H1 (cell line): ENCODE results near the gene WDFY4. TPM values are rescaled to one million over a fixed set of nuclear protein-coding genes. Genes with fewer than 3 reads are reported as not detected.

Experiments used
- CTCF ChIA-PET: fragments of 300-600 bp; sonication (Branson Sonifier 250); formaldehyde crosslinking; loops from one replicate; lab custom pipeline; 2021; ENCODE audit not compliant: partially characterized antibody; lab: Charles Lee
- POLR2A ChIA-PET: fragments of 300-600 bp; sonication (Branson Sonifier 250); formaldehyde crosslinking; loops from one replicate; lab custom pipeline; 2021; ENCODE audit warnings: inconsistent platforms; ENCODE audit not compliant: partially characterized antibody; lab: Charles Lee
- DNase-seq, 2 experiments: peaks; one replicate each; pipeline versions ENCODE4 v3.0.0 to v3.0.0-alpha.2; 2010 to 2022; ENCODE audit warnings: low spot score in 2 of 2, low read depth in 1 of 2, mixed read lengths in 1 of 2
- FAIRE-seq: peaks from 2 replicates; lab custom pipeline; 2011; peaks lifted over from hg19 to GRCh38; lab: Jason Lieb, UNC
- H2AFZ ChIP-seq: 2 replicates; pipeline ENCODE4 v1.8.1; 2012; ENCODE audit warnings: low read length, inconsistent platforms
- H2AK5ac ChIP-seq: 2 replicates; pipeline ENCODE4 v1.6.1; 2013; ENCODE audit warnings: low read depth, low read length
- H2BK120ac ChIP-seq: replicated peaks from 2 replicates; pipeline ENCODE3; 2013; ENCODE audit warnings: low read depth, low read length, inconsistent platforms
- H2BK12ac ChIP-seq: 2 replicates; pipeline ENCODE4 v1.6.1; 2013; ENCODE audit warnings: low read depth, low read length
- H2BK15ac ChIP-seq: 2 replicates; pipeline ENCODE4 v1.6.1; 2013; ENCODE audit warnings: low read length
- H2BK20ac ChIP-seq: 2 replicates; pipeline ENCODE4 v1.6.1; 2013; ENCODE audit warnings: low read length
- H2BK5ac ChIP-seq: 2 replicates; pipeline ENCODE4 v1.6.1; 2013; ENCODE audit warnings: low read depth, low read length
- H3K14ac ChIP-seq: 2 replicates; pipeline ENCODE4 v1.6.1; 2013; ENCODE audit warnings: inconsistent platforms; ENCODE audit not compliant: insufficient read length
- H3K18ac ChIP-seq: 2 replicates; pipeline ENCODE4 v1.6.1; 2013; ENCODE audit warnings: low read length; ENCODE audit errors: extremely low read depth
- H3K23ac ChIP-seq: 2 replicates; pipeline ENCODE4 v1.6.1; 2013; ENCODE audit warnings: inconsistent platforms; ENCODE audit not compliant: insufficient read length
- H3K23me2 ChIP-seq: 2 replicates; pipeline ENCODE4 v1.6.1; 2013; ENCODE audit warnings: low read depth, low read length
- H3K27ac ChIP-seq: 2 replicates; pipeline ENCODE4 v1.6.1; 2011; ENCODE audit warnings: low read depth, low read length, inconsistent platforms
- H3K27me3 ChIP-seq, 4 experiments: replicated peaks in 1 of 4; 1 replicate in 1 of 4; 2 replicates in 3 of 4; pipeline versions ENCODE4 v1.6.1 to v1.8.1; 2011 to 2013; ENCODE audit warnings: low read length in 3 of 4, mild to moderate bottlenecking in 3 of 4, inconsistent platforms in 2 of 4, mixed read lengths in 2 of 4, moderate library complexity in 1 of 4; ENCODE audit not compliant: control insufficient read depth in 3 of 4, insufficient read depth in 3 of 4; ENCODE audit errors: extremely low read depth in 1 of 4
- H3K36me3 ChIP-seq, 4 experiments: 2 replicates each; pipeline versions ENCODE4 v1.6.1 to v1.8.1; 2011 to 2013; ENCODE audit warnings: mild to moderate bottlenecking in 4 of 4, low read length in 3 of 4, moderate library complexity in 2 of 4, control low read depth in 1 of 4, inconsistent platforms in 1 of 4; ENCODE audit not compliant: insufficient read depth in 4 of 4, control insufficient read depth in 2 of 4
- H3K4ac ChIP-seq: replicated peaks from 2 replicates; pipeline ENCODE3; 2013; ENCODE audit warnings: low read length, low read depth, mixed read lengths, inconsistent platforms; ENCODE audit not compliant: insufficient read length
- H3K4me1 ChIP-seq, 4 experiments: replicated peaks in 1 of 4; 1 replicate in 1 of 4; 2 replicates in 3 of 4; pipeline versions ENCODE4 v1.6.1 to v1.8.1; 2011 to 2013; ENCODE audit warnings: low read length in 3 of 4, inconsistent platforms in 2 of 4, mixed read lengths in 1 of 4; ENCODE audit not compliant: insufficient read depth in 4 of 4, control insufficient read depth in 3 of 4
- H3K4me2 ChIP-seq, 2 experiments: 2 replicates each; pipeline versions ENCODE4 v1.6.1 to v1.8.1; 2011 to 2013; ENCODE audit warnings: low read depth in 2 of 2, low read length in 2 of 2, control low read depth in 1 of 2, inconsistent platforms in 1 of 2, mild to moderate bottlenecking in 1 of 2; ENCODE audit not compliant: insufficient read depth in 1 of 2
- H3K4me3 ChIP-seq, 4 experiments: fragments of 200-600, 300-600 bp in 1 of 4; sonication (generic), shearing (Covaris generic), sonication (Bioruptor Twin) in 1 of 4; 2 replicates each; pipeline versions ENCODE4 v1.5.1 to v1.8.1; 2011 to 2016; ENCODE audit warnings: low read length in 4 of 4, low read depth in 3 of 4, control low read depth in 2 of 4, inconsistent platforms in 2 of 4, mild to moderate bottlenecking in 2 of 4, mixed read lengths in 1 of 4, moderate library complexity in 1 of 4; ENCODE audit not compliant: insufficient read depth in 2 of 4; ENCODE audit errors: extremely low read depth in 1 of 4
- H3K56ac ChIP-seq: replicated peaks from 2 replicates; pipeline ENCODE3; 2013; ENCODE audit warnings: low read depth, mild to moderate bottlenecking, mixed read lengths, low read length, inconsistent platforms; ENCODE audit not compliant: insufficient read length
- H3K79me1 ChIP-seq: 2 replicates; pipeline ENCODE4 v1.6.1; 2013; ENCODE audit warnings: low read depth, low read length, control low read depth
- H3K79me2 ChIP-seq, 2 experiments: 2 replicates each; pipeline versions ENCODE4 v1.6.1 to v1.8.1; 2012 to 2013; ENCODE audit warnings: low read length in 2 of 2, mild to moderate bottlenecking in 2 of 2, inconsistent platforms in 1 of 2; ENCODE audit not compliant: insufficient read depth in 2 of 2, control insufficient read depth in 1 of 2
- H3K9ac ChIP-seq, 4 experiments: replicated peaks in 1 of 4; 1 replicate in 1 of 4; 2 replicates in 3 of 4; pipeline versions ENCODE4 v1.6.1 to v1.8.1; 2011 to 2013; ENCODE audit warnings: low read depth in 3 of 4, low read length in 3 of 4, control low read depth in 2 of 4, mild to moderate bottlenecking in 2 of 4, moderate library complexity in 2 of 4, inconsistent platforms in 1 of 4; ENCODE audit errors: extremely low read depth in 1 of 4
- H3K9me3 ChIP-seq, 2 experiments: 2 replicates each; pipeline versions ENCODE4 v1.6.1 to v1.8.1; 2012 to 2013; ENCODE audit warnings: mild to moderate bottlenecking in 2 of 2, moderate library complexity in 2 of 2, control low read depth in 1 of 2, inconsistent platforms in 1 of 2, low read depth in 1 of 2, low read length in 1 of 2, mixed read lengths in 1 of 2; ENCODE audit not compliant: insufficient read depth in 2 of 2
- H4K20me1 ChIP-seq, 2 experiments: replicated peaks in 1 of 2; 2 replicates each; pipeline versions ENCODE3 to v1.8.1; 2011 to 2013; ENCODE audit warnings: inconsistent platforms in 2 of 2, low read length in 2 of 2, mild to moderate bottlenecking in 1 of 2; ENCODE audit not compliant: insufficient read depth in 2 of 2, control insufficient read depth in 1 of 2
- H4K5ac ChIP-seq: 2 replicates; pipeline ENCODE4 v1.6.1; 2013; ENCODE audit warnings: low read length, low read depth, mixed read lengths, inconsistent platforms; ENCODE audit not compliant: insufficient read length
- H4K8ac ChIP-seq: 2 replicates; pipeline ENCODE4 v1.8.0; 2013; ENCODE audit warnings: mild to moderate bottlenecking, moderate library complexity, low read length, inconsistent platforms; ENCODE audit not compliant: insufficient read depth; ENCODE audit errors: extremely low read depth
- H4K91ac ChIP-seq: replicated peaks from 2 replicates; pipeline ENCODE3; 2013; ENCODE audit warnings: low read length, mixed read lengths, inconsistent platforms; ENCODE audit not compliant: insufficient read length
- CBX5 ChIP-seq: fragments of 300-800, 300-1000 bp; sonication (generic); IDR thresholded peaks from 2 replicates; pipeline ENCODE4 v1.7.1; 2016; ENCODE audit warnings: antibody characterized with exemption, low read length, low read depth
- CREB1 ChIP-seq: IDR thresholded peaks from 2 replicates; pipeline ENCODE4 v1.6.1; 2012; ENCODE audit warnings: inconsistent platforms
- EP300 ChIP-seq, 2 experiments: IDR thresholded peaks; 1 replicate in 1 of 2; 2 replicates in 1 of 2; pipeline ENCODE4 v1.6.1; 2011 to 2012; ENCODE audit warnings: low read depth in 2 of 2, low read length in 2 of 2, mild to moderate bottlenecking in 2 of 2, borderline replicate concordance in 1 of 2, inconsistent platforms in 1 of 2, moderate library complexity in 1 of 2
- HDAC2 ChIP-seq, 2 experiments: fragments of 300-600 bp in 1 of 2; sonication (generic) in 1 of 2; IDR thresholded peaks; 2 replicates each; pipeline ENCODE4 v1.6.1; 2011 to 2012; ENCODE audit warnings: low read depth in 2 of 2, low read length in 2 of 2, mild to moderate bottlenecking in 2 of 2, moderate library complexity in 2 of 2, borderline replicate concordance in 1 of 2, inconsistent platforms in 1 of 2
- MAFK ChIP-seq: IDR thresholded peaks from 2 replicates; pipeline ENCODE4 v1.6.1; 2012; ENCODE audit warnings: low read depth, mild to moderate bottlenecking, improper control_type of control experiment, low read length
- POU5F1 ChIP-seq: IDR thresholded peaks from 2 replicates; pipeline ENCODE4 v1.6.1; 2011; ENCODE audit warnings: low read depth, mild to moderate bottlenecking, low read length, moderate library complexity
- SIRT6 ChIP-seq: IDR thresholded peaks from one replicate; pipeline ENCODE4 v1.7.1; 2012; ENCODE audit warnings: low read length, inconsistent platforms
- SIX5 ChIP-seq: IDR thresholded peaks from 2 replicates; pipeline ENCODE4 v1.6.1; 2011; ENCODE audit warnings: mild to moderate bottlenecking, low read depth, low read length
- SP1 ChIP-seq: IDR thresholded peaks from 2 replicates; pipeline ENCODE4 v1.6.1; 2011; ENCODE audit warnings: low read depth, low read length
- WGBS, 2 experiments: shearing (Covaris generic) in 1 of 2; methylation state at CpG; one replicate each; pipeline versions ENCODE4 v1.1.6 to v1.1.7; 2013 to 2015; ENCODE audit warnings: low lambda C conversion rate in 2 of 2, mixed read lengths in 2 of 2, inconsistent platforms in 1 of 2, low coverage in 1 of 2, missing lambda C conversion rate in 1 of 2; ENCODE audit not compliant: insufficient replicate concordance in 2 of 2, insufficient coverage in 1 of 2, insufficient read length in 1 of 2; ENCODE audit errors: extremely low coverage in 1 of 2, missing lambda C conversion rate in 1 of 2; 5-methylcytosine and 5-hydroxymethylcytosine counted together
- polyA plus RNA-seq, 7 experiments: library from polyadenylated mRNA; depleted of rRNA in 3 of 7; stranded (reverse) in 5 of 7; unstranded in 2 of 7; fragments of >200 nt in 5 of 7; fragments of 200-250 nt in 2 of 7; gene quantifications; 1 replicate in 5 of 7; 2 replicates in 1 of 7; 4 replicates in 1 of 7; pipeline versions ENCODE4 v1.2.1 to v1.2.3, GENCODE V29; 2011 to 2013; ENCODE audit warnings: missing spikeins in 2 of 7, mixed read lengths in 2 of 7
- total RNA-seq: library from RNA; stranded (reverse); fragmentation: NEBNext Ultra II Directional; extraction: Animal tissue kit (Norgen Biotek cat#: 25700); gene quantifications from 2 replicates; pipeline ENCODE4 v1.2.1, GENCODE V29; 2021

The WDFY4 gene
- total and polyA plus RNA-seq, 2 of the 8 experiments (the other 6 are each of a cell fraction or from before 2014, with no cell fraction given), result not detected

- Histone ChIP-seq H3K18ac (no peak overlapping the region), H4K5ac (no peak overlapping the region), H2BK20ac (no peak overlapping the region), H2AK5ac (no peak overlapping the region), H2BK5ac (no peak overlapping the region), H3K4me3 (no peak overlapping the region), H4K91ac (no peak overlapping the region), H3K27me3 (no peaks in the 10 kb centered on the region), H3K4me1 (peaks cover 0 to 7% (median 3%) of the 10 kb centered on the region in 4 experiments; a peak in 4 of 7 replicates), H3K27ac (no peak overlapping the region), H3K79me2 (no peaks in the 10 kb centered on the region), H2BK120ac (no peak overlapping the region), H3K36me3 (no peaks in the 10 kb centered on the region), H2BK12ac (no peak overlapping the region), H3K23ac (no peak overlapping the region), H3K4me2 (no peak overlapping the region), H3K23me2 (no peaks in the 10 kb centered on the region), H3K56ac (no peak overlapping the region), H2AFZ (no peak overlapping the region), H2BK15ac (no peak overlapping the region), H3K9me3 (no peaks in the 10 kb centered on the region), H3K14ac (no peak overlapping the region), H3K4ac (no peak overlapping the region), H4K20me1 (no peaks in the 10 kb centered on the region), H4K8ac (no peak overlapping the region), H3K79me1 (no peaks in the 10 kb centered on the region), H3K9ac (no peak overlapping the region)
- no peak for FAIRE-seq
- ChIA-PET POLR2A (no interaction called here), CTCF (no interaction called here)
- WGBS, 2 experiments, result 87% methylated on average over 3 of the region's 3 CpGs; no CpG with 5 or more reads in 1 of the 2 experiments
- no peak for DNase-seq
- no peak for TF ChIP-seq EP300 (IDR thresholded peaks at IDR 0.05; ENCODE audit: borderline replicate concordance in 1 of 2, low read depth in 2 of 2, low read length in 2 of 2)
- TF ChIP-seq SIRT6, result no peak
- TF ChIP-seq POU5F1, result no peak
- no peak for TF ChIP-seq CREB1
- no peak for TF ChIP-seq CBX5
- no peak for TF ChIP-seq SP1
- TF ChIP-seq MAFK, result no peak
- TF ChIP-seq SIX5, result no peak
- TF ChIP-seq HDAC2 (IDR thresholded peaks at IDR 0.05; ENCODE audit: borderline replicate concordance in 1 of 2, low read depth in 2 of 2, low read length in 2 of 2), result no peak
These were observed 45.3 kb downstream of the WDFY4 start for GRCh38 chr10:48729941-48730457.
